GM21390 (cell line): Measurements from ENCODE around the gene KMT2B.
"Not testable (repeated sequence)": the region's sequence is repeated elsewhere in the genome, so short reads cannot be mapped to it uniquely, and the experiment has no call there.

Source experiments
- ATAC-seq: cut with Tn5 transposase; IDR thresholded peaks from one replicate; pipeline ENCODE4 v1.9.1; 2021; ENCODE audit not compliant: unreplicated experiment

Gene KMT2B

DNA sequence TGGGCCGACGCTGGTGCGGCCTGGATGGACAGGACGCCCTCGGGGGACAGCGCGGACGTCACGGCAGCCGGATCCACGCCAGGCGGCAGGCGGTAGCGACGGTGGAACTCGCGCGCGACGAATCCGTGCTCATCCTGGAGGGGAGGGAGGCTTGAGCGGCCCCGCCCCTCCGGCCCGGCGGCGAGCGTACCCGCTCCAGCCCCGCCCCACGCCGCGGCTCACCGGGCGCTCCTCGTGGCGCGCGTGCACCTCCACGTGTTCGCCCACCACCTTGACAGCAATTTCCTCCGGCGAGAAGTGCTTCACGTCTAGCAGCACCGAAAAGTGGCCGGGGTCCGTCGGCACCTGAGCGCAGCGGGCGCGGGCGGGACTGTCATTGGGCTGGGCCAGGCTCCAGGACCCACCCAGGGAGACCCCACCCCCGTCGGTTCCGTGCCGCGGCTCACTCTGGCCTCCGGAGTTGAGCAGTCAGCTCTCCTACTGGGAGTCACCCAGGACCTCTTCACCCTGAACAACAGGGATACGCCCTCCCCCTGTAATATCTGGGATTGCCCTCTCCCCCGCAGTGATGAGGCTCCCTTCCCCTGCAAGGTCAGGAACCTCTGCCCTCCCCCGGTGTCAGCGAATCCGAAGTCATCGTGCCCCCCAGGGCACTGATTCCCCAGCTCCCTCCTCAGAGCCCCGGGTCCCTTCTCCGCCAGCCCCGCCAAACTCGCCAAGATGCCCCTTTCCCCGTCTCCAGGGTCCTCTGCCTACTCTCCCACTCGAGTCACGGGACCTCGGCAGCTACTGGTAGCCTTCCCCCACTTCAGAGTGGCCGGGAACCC, 38.0 kb downstream of the KMT2B start:
- ATAC-seq, result no peak

DNA sequence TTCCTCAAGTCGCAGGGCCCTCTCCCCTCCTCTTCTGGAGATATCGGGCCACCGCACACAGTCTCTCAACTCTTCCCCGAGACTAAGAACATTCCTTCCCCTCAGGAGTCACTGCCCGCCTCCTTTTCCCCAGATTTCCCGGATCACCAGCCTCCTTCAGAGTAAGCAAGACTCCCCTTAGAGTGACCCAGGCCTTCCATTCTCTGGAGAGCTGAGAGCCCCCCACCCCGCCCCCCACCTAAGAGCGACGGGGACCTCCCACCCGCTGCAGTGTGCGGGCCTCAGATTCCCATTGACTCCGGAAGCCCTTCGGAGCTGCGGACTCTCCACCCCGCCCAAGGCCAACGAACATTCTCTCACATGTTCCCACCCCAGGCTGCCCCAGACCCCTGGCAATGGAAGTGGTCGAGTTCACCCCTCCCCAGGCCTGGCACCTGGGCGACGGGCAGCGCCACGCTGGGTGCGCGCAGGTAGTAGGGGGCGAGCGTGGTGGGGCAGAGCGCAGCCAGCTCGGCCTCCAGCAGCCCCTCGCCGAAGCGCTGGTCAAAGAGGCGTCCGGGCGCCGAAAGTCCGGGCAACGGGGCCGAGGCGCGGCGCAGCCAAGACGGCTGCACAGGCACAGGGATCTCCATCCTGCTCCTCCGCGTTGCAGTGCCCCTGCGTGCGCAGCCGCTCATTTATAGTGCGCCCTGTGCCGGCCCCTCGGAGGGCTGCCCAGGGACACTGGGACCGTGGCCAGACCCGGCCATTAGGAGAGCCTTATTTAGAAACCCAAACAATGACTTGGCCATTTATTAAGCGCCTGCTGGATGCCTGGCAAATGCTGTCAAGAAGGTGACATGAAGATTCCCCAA, 38.8 kb downstream of the KMT2B start, which contains the start of gene HSPB6:
Gene HSPB6 (minus strand): TSS at position 653 of the 854 bp plus-strand sequence. CDS start 21 bp downstream, at position 632.
- ATAC-seq, result no peak

- ATAC-seq, result no peak
Measured at GRCh38 chr19:35757231-35757748, 39.5 kb downstream of the KMT2B start.

DNA sequence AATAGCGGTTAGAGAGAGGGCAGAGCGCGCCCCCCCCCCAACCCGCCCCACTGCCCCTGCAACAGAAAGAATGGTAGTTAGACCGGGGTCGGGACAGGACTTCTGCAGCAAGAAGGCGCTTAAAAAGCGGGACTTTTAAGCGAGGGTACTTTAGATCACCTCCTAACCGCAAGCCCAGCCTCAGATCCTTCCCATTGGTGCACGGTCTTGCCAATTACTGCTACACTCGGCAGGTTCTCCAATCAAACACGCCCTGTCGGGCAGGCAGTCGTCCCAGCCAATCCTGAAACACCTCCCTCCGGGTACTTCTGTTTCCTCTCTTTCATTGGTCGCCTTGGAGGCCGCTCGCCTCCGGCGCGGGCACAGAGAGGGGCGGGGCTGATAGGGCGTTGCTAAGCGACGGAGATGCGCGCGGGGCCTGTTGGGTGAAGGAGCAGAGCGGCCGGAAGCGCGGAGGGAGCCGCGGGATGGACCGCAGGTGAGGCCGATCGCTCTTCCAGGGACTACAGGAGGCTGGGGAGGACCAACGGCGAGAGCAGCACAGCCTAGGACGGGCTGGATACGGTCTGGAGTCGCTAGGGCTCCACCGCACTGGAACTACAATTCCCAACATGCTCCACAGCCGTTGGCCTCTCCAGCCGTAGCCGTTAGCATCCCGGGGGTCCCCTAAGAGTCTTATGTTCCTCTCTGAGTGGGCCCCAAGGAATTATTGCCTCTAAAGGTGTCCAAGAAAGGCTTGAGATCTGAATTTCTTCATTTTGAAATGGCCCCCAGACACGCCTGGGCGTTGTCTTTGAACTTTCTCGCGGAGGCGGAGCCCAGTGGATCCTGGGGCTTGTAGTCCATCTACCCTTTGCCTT, 40.2 kb downstream of the KMT2B start, which contains the start of gene PROSER3:
Gene PROSER3 (plus strand): TSS at position 428 of the 860 bp plus-strand sequence. CDS start 40 bp downstream, at position 468.
- peak; percentile 93 for ATAC-seq

- ATAC-seq, result no peak
Measured at GRCh38 chr19:35759697-35760096, 41.9 kb downstream of the KMT2B start.

DNA sequence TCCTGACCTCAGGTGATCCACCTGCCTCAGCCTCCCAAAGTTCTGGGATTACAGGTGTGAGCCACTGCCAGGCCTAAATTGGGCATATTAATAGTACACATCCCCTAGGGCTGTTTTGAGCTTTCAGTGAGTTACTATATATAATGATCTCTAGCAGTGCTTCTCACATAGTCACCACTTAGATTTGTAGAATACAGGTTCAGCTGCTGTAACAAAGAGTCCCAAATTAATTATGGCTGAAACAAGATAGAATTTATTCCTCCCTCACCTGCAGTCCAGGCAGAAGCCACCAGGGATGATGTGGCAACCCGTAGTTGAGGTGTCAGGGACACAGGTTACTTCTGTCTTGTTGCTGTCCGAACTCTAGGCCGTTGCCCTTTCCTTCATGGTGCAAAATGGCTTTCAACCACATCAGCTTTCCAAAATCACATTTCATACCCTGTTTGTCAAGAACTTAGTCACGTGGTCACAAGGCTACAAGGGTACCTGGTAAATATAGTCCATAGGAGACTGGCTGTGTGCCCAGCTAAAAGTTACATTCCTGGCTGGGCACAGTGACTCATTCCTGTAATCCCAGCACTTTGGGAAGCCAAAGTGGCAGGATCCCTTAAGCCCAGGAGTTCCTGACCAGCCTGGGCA, 43.0 kb downstream of the KMT2B start:
- no peak for ATAC-seq

DNA sequence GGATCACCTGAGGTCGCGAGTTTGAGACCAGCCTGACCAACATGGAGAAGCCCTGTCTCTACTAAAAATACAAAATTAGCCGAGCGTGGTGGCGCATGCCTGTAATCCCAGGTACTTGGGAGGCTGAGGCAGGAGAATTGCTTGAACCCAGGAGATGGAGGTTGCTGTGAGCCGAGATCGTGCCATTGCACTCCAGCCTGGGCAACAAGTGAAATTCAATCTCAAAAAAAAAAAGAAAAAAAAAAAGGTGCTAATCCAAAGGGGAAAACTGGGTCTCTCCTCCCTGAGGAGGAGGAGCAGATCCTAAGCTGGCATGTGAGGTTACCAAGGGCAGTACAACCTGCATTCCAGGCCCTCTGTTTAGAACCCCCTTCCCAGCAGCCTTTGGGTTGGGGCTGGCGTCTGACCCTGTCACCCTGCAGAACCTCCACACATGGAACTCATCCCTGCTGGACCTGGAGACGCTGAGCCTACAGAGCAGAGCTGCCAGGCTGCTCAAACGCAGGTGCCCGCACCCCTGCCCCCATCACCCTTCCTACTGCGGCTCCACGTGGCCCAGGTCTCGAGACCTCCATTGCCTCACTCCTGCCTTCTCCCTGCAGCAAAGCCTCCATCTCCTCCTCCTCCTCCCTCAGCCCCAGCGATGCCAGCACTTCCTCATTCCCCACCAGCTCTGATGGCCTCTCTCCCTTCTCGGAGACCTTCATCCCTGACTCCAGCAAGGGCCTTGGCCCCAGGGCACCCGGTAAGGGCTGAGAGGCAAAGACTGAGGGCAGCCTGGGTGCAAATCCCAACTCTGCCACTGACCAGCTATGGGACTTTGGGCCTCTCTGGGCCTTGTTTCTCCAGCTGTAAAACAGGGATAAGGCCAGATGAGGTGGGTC, 46.9 kb downstream of the KMT2B start:
- ATAC-seq, result no peak

GRCh38 chr19:35766571-35767104, 48.8 kb downstream of the KMT2B start:
- ATAC-seq, result no peak

- ATAC-seq, result no peak
Measured at GRCh38 chr19:35767288-35768081, 49.7 kb downstream of the KMT2B start.

DNA sequence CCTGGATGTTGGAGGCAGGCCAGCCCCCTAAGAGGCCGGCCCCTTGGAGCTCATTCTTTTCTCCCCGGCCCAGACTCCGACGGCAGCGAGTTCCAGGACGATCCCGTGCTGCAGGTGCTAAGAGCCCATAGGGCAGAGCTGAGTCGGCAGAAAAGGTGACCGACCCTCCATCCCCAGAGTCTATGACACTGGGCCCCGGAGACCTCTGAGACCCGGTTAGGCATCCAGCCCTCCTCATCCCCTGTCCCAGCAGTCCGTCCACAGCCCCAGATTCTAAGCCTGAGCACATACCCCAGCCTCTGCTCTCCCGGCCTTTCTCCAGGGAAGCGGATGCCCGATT, 50.2 kb downstream of the KMT2B start:
- ATAC-seq, result no peak

GRCh38 chr19:35772362-35772761, 54.6 kb downstream of the KMT2B start:
- not testable (repeated sequence) for ATAC-seq

- no peak for ATAC-seq
Measured at GRCh38 chr19:35773020-35773806, 55.4 kb downstream of the KMT2B start.

GRCh38 chr19:35774274-35775045, 56.7 kb downstream of the KMT2B start:
- ATAC-seq, result no peak

DNA sequence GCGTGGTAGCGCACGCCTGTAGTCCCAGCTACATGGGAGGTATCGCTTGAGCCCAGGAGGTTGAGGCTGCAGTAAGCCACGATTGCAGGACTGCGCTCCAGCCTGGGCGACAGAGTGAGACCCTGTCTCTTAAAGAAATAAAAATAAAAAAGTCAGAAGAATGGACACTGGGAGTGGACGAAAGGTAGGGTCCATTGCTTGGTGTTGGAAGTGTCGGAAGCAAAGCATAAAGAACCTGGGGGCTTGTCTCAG, 57.2 kb downstream of the KMT2B start:
- no peak for ATAC-seq

GRCh38 chr19:35775298-35776101, 57.7 kb downstream of the KMT2B start, which contains the start of gene ARHGAP33:
ARHGAP33 (plus strand) TSS chr19:35775564; CDS start chr19:35775659, 95 bp downstream.
- peak; percentile 89 for ATAC-seq
